Ectodermal cell (in vitro differentiated cells): ENCODE measurements around the gene ASTN2.

Source experiments
- H3K27ac ChIP-seq: 2 replicates; pipeline ENCODE4 v1.7.0; 2013; ENCODE audit warnings: mild to moderate bottlenecking, low read depth, low read length; ENCODE audit not compliant: insufficient read depth, poor library complexity, severe bottlenecking
- H3K27me3 ChIP-seq: 2 replicates; pipeline ENCODE4 v1.7.0; 2013; ENCODE audit warnings: mild to moderate bottlenecking, low read length; ENCODE audit not compliant: insufficient read depth, control insufficient read depth, poor library complexity, severe bottlenecking
- H3K36me3 ChIP-seq: one replicate; pipeline ENCODE4 v1.7.0; 2013; ENCODE audit warnings: low read length; ENCODE audit not compliant: control insufficient read depth, insufficient read depth
- H3K4me1 ChIP-seq: one replicate; pipeline ENCODE4 v1.7.0; 2013; ENCODE audit warnings: low read length; ENCODE audit not compliant: control insufficient read depth, insufficient read depth
- H3K4me3 ChIP-seq: 2 replicates; pipeline ENCODE4 v1.7.0; 2013; ENCODE audit warnings: low read depth, low read length, control low read depth; ENCODE audit not compliant: insufficient read depth
- H3K9me3 ChIP-seq: 2 replicates; pipeline ENCODE4 v1.7.0; 2013; ENCODE audit warnings: mild to moderate bottlenecking, low read length, moderate library complexity; ENCODE audit not compliant: control insufficient read depth
- WGBS, 2 experiments: methylation state at CpG; one replicate each; pipeline ENCODE4 v1.1.7; 2013; ENCODE audit warnings: missing lambda C conversion rate in 2 of 2; 5-methylcytosine and 5-hydroxymethylcytosine counted together

Gene ASTN2

GRCh38 chr9:116491219-116491618 is 923.6 kb downstream of the ASTN2 start:
- H3K9me3 ChIP-seq: no peaks in the 10 kb centered on the region
- WGBS, 2 experiments: 67 to 71% methylated on average over 1 of the region's 1 CpG
- H3K4me3 ChIP-seq: no peak overlapping the region
- no peaks in the 10 kb centered on the region for H3K36me3 ChIP-seq
- no peak overlapping the region for H3K27ac ChIP-seq
- H3K27me3 ChIP-seq: no peaks in the 10 kb centered on the region
- H3K4me1 ChIP-seq: no peaks in the 10 kb centered on the region

- Histone ChIP-seq H3K36me3 (no peaks in the 10 kb centered on the region), H3K4me3 (no peak overlapping the region), H3K27me3 (no peaks in the 10 kb centered on the region), H3K27ac (no peak overlapping the region), H3K4me1 (no peaks in the 10 kb centered on the region), H3K9me3 (no peaks in the 10 kb centered on the region)
- 89 to 100% methylated on average over 1 of the region's 1 CpG for WGBS, 2 experiments
Measured at GRCh38 chr9:116490321-116490720, 924.5 kb downstream of the ASTN2 start.

GRCh38 chr9:116488373-116488772 is 926.5 kb downstream of the ASTN2 start:
- H3K4me3 ChIP-seq: no peak overlapping the region
- H3K36me3 ChIP-seq: no peaks in the 10 kb centered on the region
- H3K27ac ChIP-seq: no peak overlapping the region
- WGBS, 2 experiments: no CpG with 5 or more reads among the region's 1 CpG
- no peaks in the 10 kb centered on the region for H3K27me3 ChIP-seq
- H3K9me3 ChIP-seq: no peaks in the 10 kb centered on the region
- H3K4me1 ChIP-seq: no peaks in the 10 kb centered on the region

GRCh38 chr9:116484492-116485061 is 930.3 kb downstream of the ASTN2 start:
- Histone ChIP-seq H3K4me1 (peaks cover 7% of the 10 kb centered on the region), H3K27me3 (no peaks in the 10 kb centered on the region), H3K27ac (no peak overlapping the region), H3K36me3 (no peaks in the 10 kb centered on the region), H3K4me3 (no peak overlapping the region), H3K9me3 (no peaks in the 10 kb centered on the region)
- 91 to 98% methylated on average over 4 to 8 of the region's 8 CpGs for WGBS, 2 experiments

- 85 to 86% methylated on average over 8 of the region's 8 CpGs for WGBS, 2 experiments
Measured at GRCh38 chr9:116483622-116484491, 931.0 kb downstream of the ASTN2 start.

GRCh38 chr9:116482740-116483139 is 932.1 kb downstream of the ASTN2 start:
- 78 to 85% methylated on average over 1 of the region's 1 CpG for WGBS, 2 experiments
- Histone ChIP-seq H3K27ac (no peak overlapping the region), H3K27me3 (no peaks in the 10 kb centered on the region), H3K9me3 (no peaks in the 10 kb centered on the region), H3K4me3 (no peak overlapping the region), H3K36me3 (no peaks in the 10 kb centered on the region), H3K4me1 (peaks cover 7% of the 10 kb centered on the region)

More at GRCh38 chr9:116483622-116484491, 931.0 kb downstream of the ASTN2 start:
- no peaks in the 10 kb centered on the region for H3K9me3 ChIP-seq
- H3K27ac ChIP-seq: no peak overlapping the region
- H3K4me3 ChIP-seq: no peak overlapping the region
- H3K4me1 ChIP-seq: peaks cover 7% of the 10 kb centered on the region
- no peaks in the 10 kb centered on the region for H3K36me3 ChIP-seq
- no peaks in the 10 kb centered on the region for H3K27me3 ChIP-seq

GRCh38 chr9:116480700-116481099 is 934.2 kb downstream of the ASTN2 start:
- H3K4me1 ChIP-seq: peaks cover 18% of the 10 kb centered on the region
- no peaks in the 10 kb centered on the region for H3K9me3 ChIP-seq
- WGBS, 2 experiments: 92 to 93% methylated on average over 4 of the region's 4 CpGs
- H3K36me3 ChIP-seq: no peaks in the 10 kb centered on the region
- H3K27me3 ChIP-seq: no peaks in the 10 kb centered on the region
- H3K4me3 ChIP-seq: no peak overlapping the region
- no peak overlapping the region for H3K27ac ChIP-seq

- Histone ChIP-seq H3K4me1 (peaks cover 18% of the 10 kb centered on the region), H3K9me3 (no peaks in the 10 kb centered on the region), H3K36me3 (no peaks in the 10 kb centered on the region), H3K27me3 (no peaks in the 10 kb centered on the region), H3K27ac (no peak overlapping the region), H3K4me3 (no peak overlapping the region)
Measured at GRCh38 chr9:116479967-116480366, 934.9 kb downstream of the ASTN2 start.

GRCh38 chr9:116479056-116479544 is 935.8 kb downstream of the ASTN2 start:
- Histone ChIP-seq H3K27ac (no peak overlapping the region), H3K36me3 (no peaks in the 10 kb centered on the region), H3K27me3 (no peaks in the 10 kb centered on the region), H3K9me3 (no peaks in the 10 kb centered on the region), H3K4me3 (no peak overlapping the region), H3K4me1 (peaks cover 18% of the 10 kb centered on the region)
- WGBS, 2 experiments: 95 to 100% methylated on average over 1 of the region's 1 CpG

- Histone ChIP-seq H3K36me3 (no peaks in the 10 kb centered on the region), H3K4me3 (no peak overlapping the region), H3K4me1 (peaks cover 12% of the 10 kb centered on the region), H3K27me3 (no peaks in the 10 kb centered on the region), H3K9me3 (no peaks in the 10 kb centered on the region), H3K27ac (no peak overlapping the region)
- 91 to 92% methylated on average over 4 of the region's 4 CpGs for whole genome bisulfite sequencing, 2 experiments
Measured at GRCh38 chr9:116477584-116478141, 937.2 kb downstream of the ASTN2 start.
